ENCODE data around the gene ERFE. TPM values are rescaled to one million over a fixed set of nuclear protein-coding genes. Genes with fewer than 3 reads are reported as not detected.

The ERFE gene
- total and polyA plus RNA-seq, 2 experiments from 2014 or later: 0.41 to 0.86 TPM

- Histone ChIP-seq H4K20me1 (ENCODE audit: insufficient read depth) (no peaks in the 10 kb centered on the region), H3K9ac (no peak overlapping the region), H3K4me1 (ENCODE audit: insufficient read depth) (no peaks in the 10 kb centered on the region), H3K79me2 (ENCODE audit: insufficient read depth) (no peaks in the 10 kb centered on the region), H3K4me2 (ENCODE audit: unreplicated experiment) (no peak overlapping the region), H3K36me3 (ENCODE audit: low read depth) (no peaks in the 10 kb centered on the region), H3K27ac (no peak overlapping the region), H3F3A (ENCODE audit: insufficient read depth) (no peaks in the 10 kb centered on the region), H3K9me3 (ENCODE audit: low read depth) (no peaks in the 10 kb centered on the region), H3K4me3 (no peak overlapping the region), H3K9me2 (ENCODE audit: insufficient read depth) (no peaks in the 10 kb centered on the region), H3K27me3 (replicated peaks; ENCODE audit: insufficient read depth) (no peaks in the 10 kb centered on the region), H2AFZ (no peak overlapping the region)
- no peak for TF ChIP-seq EZH2phosphoT487 (IDR thresholded peaks at IDR 0.05; ENCODE audit: insufficient read depth, low read depth)
- TF ChIP-seq EZH2 (IDR thresholded peaks at IDR 0.05; ENCODE audit: insufficient read depth, poor library complexity, severe bottlenecking): no peak
- DNase-seq: no peak
- in situ Hi-C loops (cut with MboI): no loop called here
- 89 to 94% methylated on average over 24 to 25 of the region's 25 CpGs for WGBS, 2 experiments (ENCODE audit: low coverage in 1 of 2, low lambda C conversion rate in 2 of 2, missing lambda C conversion rate in 2 of 2)
These were observed 8.1 kb upstream of the ERFE start for GRCh38 chr2:238150686-238151085.

GRCh38 chr2:238151205-238151604, 7.6 kb upstream of the ERFE start:
- WGBS, 2 experiments (ENCODE audit: low coverage in 1 of 2, low lambda C conversion rate in 2 of 2, missing lambda C conversion rate in 2 of 2): 80 to 87% methylated on average over 12 to 13 of the region's 13 CpGs
- H3K9me2 ChIP-seq (ENCODE audit: insufficient read depth): no peaks in the 10 kb centered on the region
- H3K4me3 ChIP-seq: no peak overlapping the region
- H3K9ac ChIP-seq: no peak overlapping the region
- H3K4me2 ChIP-seq (ENCODE audit: unreplicated experiment): no peak overlapping the region
- no peak for DNase-seq
- H4K20me1 ChIP-seq (ENCODE audit: insufficient read depth): no peaks in the 10 kb centered on the region
- in situ Hi-C loops (cut with MboI): no loop called here
- TF ChIP-seq EZH2 (IDR thresholded peaks at IDR 0.05; ENCODE audit: insufficient read depth, poor library complexity, severe bottlenecking) (no peak), EZH2phosphoT487 (IDR thresholded peaks at IDR 0.05; ENCODE audit: insufficient read depth, low read depth) (no peak)
- no peak overlapping the region for H2AFZ ChIP-seq
- no peaks in the 10 kb centered on the region for H3K36me3 ChIP-seq (ENCODE audit: low read depth)
- no peak overlapping the region for H3K27ac ChIP-seq
- no peaks in the 10 kb centered on the region for H3K27me3 ChIP-seq (replicated peaks; ENCODE audit: insufficient read depth)
- H3K4me1 ChIP-seq (ENCODE audit: insufficient read depth): no peaks in the 10 kb centered on the region
- no peaks in the 10 kb centered on the region for H3F3A ChIP-seq (ENCODE audit: insufficient read depth)
- H3K79me2 ChIP-seq (ENCODE audit: insufficient read depth): no peaks in the 10 kb centered on the region
- no peaks in the 10 kb centered on the region for H3K9me3 ChIP-seq (ENCODE audit: low read depth)

- Histone ChIP-seq H4K20me1 (ENCODE audit: insufficient read depth) (no peaks in the 10 kb centered on the region), H3K79me2 (ENCODE audit: insufficient read depth) (no peaks in the 10 kb centered on the region), H3K4me3 (no peak overlapping the region), H3K9me3 (ENCODE audit: low read depth) (no peaks in the 10 kb centered on the region), H3K4me2 (ENCODE audit: unreplicated experiment) (no peak overlapping the region), H3K27me3 (replicated peaks; ENCODE audit: insufficient read depth) (no peaks in the 10 kb centered on the region), H2AFZ (no peak overlapping the region), H3K9ac (no peak overlapping the region), H3K4me1 (ENCODE audit: insufficient read depth) (no peaks in the 10 kb centered on the region), H3K27ac (no peak overlapping the region), H3K9me2 (ENCODE audit: insufficient read depth) (no peaks in the 10 kb centered on the region), H3F3A (ENCODE audit: insufficient read depth) (no peaks in the 10 kb centered on the region), H3K36me3 (ENCODE audit: low read depth) (no peaks in the 10 kb centered on the region)
- DNase-seq: no peak
- no peak for TF ChIP-seq EZH2phosphoT487 (IDR thresholded peaks at IDR 0.05; ENCODE audit: insufficient read depth, low read depth)
- no peak for TF ChIP-seq EZH2 (IDR thresholded peaks at IDR 0.05; ENCODE audit: insufficient read depth, poor library complexity, severe bottlenecking)
- 76 to 79% methylated on average over 16 of the region's 16 CpGs for WGBS, 2 experiments (ENCODE audit: low coverage in 1 of 2, low lambda C conversion rate in 2 of 2, missing lambda C conversion rate in 2 of 2)
- in situ Hi-C loops (cut with MboI): no loop called here
These were observed 7.0 kb upstream of the ERFE start for GRCh38 chr2:238151628-238152235.

GRCh38 chr2:238152771-238153688, 5.7 kb upstream of the ERFE start:
- no peaks in the 10 kb centered on the region for H3K9me2 ChIP-seq (ENCODE audit: insufficient read depth)
- no peak overlapping the region for H3K9ac ChIP-seq
- no peaks in the 10 kb centered on the region for H3K79me2 ChIP-seq (ENCODE audit: insufficient read depth)
- no peaks in the 10 kb centered on the region for H3K27me3 ChIP-seq (replicated peaks; ENCODE audit: insufficient read depth)
- no peaks in the 10 kb centered on the region for H3K9me3 ChIP-seq (ENCODE audit: low read depth)
- H3F3A ChIP-seq (ENCODE audit: insufficient read depth): no peaks in the 10 kb centered on the region
- H3K4me3 ChIP-seq: no peak overlapping the region
- no peak for DNase-seq
- H2AFZ ChIP-seq: no peak overlapping the region
- no peak for TF ChIP-seq EZH2 (IDR thresholded peaks at IDR 0.05; ENCODE audit: insufficient read depth, poor library complexity, severe bottlenecking)
- WGBS, 2 experiments (ENCODE audit: low coverage in 1 of 2, low lambda C conversion rate in 2 of 2, missing lambda C conversion rate in 2 of 2): 83 to 86% methylated on average over 20 to 22 of the region's 22 CpGs
- H4K20me1 ChIP-seq (ENCODE audit: insufficient read depth): no peaks in the 10 kb centered on the region
- H3K27ac ChIP-seq: no peak overlapping the region
- no peaks in the 10 kb centered on the region for H3K4me1 ChIP-seq (ENCODE audit: insufficient read depth)
- no peak overlapping the region for H3K4me2 ChIP-seq (ENCODE audit: unreplicated experiment)
- in situ Hi-C loops (cut with MboI): no loop called here
- no peaks in the 10 kb centered on the region for H3K36me3 ChIP-seq (ENCODE audit: low read depth)
